Tibial nerve (tissue), 4 donors: ENCODE data around the gene SMIM41.

Experiments
- EP300 ChIP-seq, 2 donors: sonication (generic); formaldehyde crosslinking; IDR thresholded peaks; one replicate each; pipeline ENCODE4 v1.6.1; 2017; ENCODE audit warnings: antibody characterized with exemption in 2 of 2, mild to moderate bottlenecking in 1 of 2
- POLR2A ChIP-seq, 2 donors: fragments of 450-650 bp; IDR thresholded peaks; one replicate each; pipeline ENCODE4 v1.6.1; 2017; ENCODE audit warnings: antibody characterized with exemption in 2 of 2, mild to moderate bottlenecking in 2 of 2, moderate library complexity in 2 of 2
- TF ChIP-seq, protein P1 (sequence below), 5 experiments: fragments of 200-600 bp in 3 of 5; fragments of 450-650 bp in 2 of 5; sonication (generic) in 3 of 5; IDR thresholded peaks; one replicate each; pipeline ENCODE4 v1.5.1; 2016 to 2019; ENCODE audit warnings: antibody characterized with exemption in 5 of 5, mild to moderate bottlenecking in 3 of 5, moderate library complexity in 2 of 5

DNA sequence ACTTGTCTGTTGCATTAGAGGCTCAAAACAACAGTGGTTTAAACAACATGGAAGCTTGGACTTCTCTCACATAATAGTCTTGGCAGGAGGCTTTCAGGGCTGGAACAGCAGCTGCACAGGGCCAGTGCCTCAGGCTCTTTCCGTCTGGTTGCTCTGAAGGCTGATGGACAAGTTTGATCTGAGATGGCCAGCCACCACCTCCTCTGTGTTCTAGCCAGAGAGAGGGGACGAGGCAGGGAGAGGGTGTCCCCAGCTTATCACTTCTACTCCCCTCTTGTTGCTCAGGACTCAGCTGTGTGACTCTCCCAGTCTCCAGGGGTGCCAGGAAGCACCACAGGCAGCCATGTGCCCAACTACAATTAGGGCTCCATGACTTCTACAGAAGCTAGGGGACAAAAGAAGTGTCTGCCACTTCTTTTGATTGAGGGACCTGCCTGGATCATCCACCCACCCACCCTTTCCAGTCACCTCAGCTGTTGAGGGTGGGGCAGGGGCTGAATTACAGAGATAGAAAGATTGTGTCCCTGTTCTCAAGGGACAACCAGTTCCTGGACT is 46.6 kb downstream of the SMIM41 start:
- TF ChIP-seq, protein P1, sequence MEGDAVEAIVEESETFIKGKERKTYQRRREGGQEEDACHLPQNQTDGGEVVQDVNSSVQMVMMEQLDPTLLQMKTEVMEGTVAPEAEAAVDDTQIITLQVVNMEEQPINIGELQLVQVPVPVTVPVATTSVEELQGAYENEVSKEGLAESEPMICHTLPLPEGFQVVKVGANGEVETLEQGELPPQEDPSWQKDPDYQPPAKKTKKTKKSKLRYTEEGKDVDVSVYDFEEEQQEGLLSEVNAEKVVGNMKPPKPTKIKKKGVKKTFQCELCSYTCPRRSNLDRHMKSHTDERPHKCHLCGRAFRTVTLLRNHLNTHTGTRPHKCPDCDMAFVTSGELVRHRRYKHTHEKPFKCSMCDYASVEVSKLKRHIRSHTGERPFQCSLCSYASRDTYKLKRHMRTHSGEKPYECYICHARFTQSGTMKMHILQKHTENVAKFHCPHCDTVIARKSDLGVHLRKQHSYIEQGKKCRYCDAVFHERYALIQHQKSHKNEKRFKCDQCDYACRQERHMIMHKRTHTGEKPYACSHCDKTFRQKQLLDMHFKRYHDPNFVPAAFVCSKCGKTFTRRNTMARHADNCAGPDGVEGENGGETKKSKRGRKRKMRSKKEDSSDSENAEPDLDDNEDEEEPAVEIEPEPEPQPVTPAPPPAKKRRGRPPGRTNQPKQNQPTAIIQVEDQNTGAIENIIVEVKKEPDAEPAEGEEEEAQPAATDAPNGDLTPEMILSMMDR (IDR thresholded peaks at IDR 0.05) = no peak
- no peak for TF ChIP-seq POLR2A (IDR thresholded peaks at IDR 0.05)
- TF ChIP-seq EP300 (IDR thresholded peaks at IDR 0.05) = no peak
